Astrocyte of the spinal cord (primary cell): ENCODE measurements around the gene OSBPL3.
A peak's percentile ranks its signal among the peaks of the same experiment; 100 is the strongest.

Experiments used
- DNase-seq: peaks from one replicate; pipeline ENCODE4 v3.0.0; 2011; ENCODE audit warnings: low read depth, low spot score
- H3K4me3 ChIP-seq: 2 replicates; pipeline ENCODE4 v1.5.1; 2011; ENCODE audit warnings: low read depth, mild to moderate bottlenecking, low read length, moderate library complexity
- CTCF ChIP-seq: IDR thresholded peaks from 2 replicates; pipeline ENCODE4 v1.5.1; 2012; ENCODE audit warnings: low read depth, mild to moderate bottlenecking, low read length, inconsistent platforms
- in situ Hi-C: cut with HindIII; loops from 2 replicates; pipeline ENCODE4 v1.10.0; 2017; ENCODE audit warnings: low sequenced_read_pairs

Gene OSBPL3

GRCh38 chr7:24898691-24899090, 81.3 kb downstream of the OSBPL3 start:
- H3K4me3 ChIP-seq, result no peak overlapping the region
- TF ChIP-seq CTCF, result no peak
- peak; percentile 59 for DNase-seq
- in situ Hi-C loops, result no loop called here

- no peak overlapping the region for H3K4me3 ChIP-seq
- no peak for DNase-seq
- TF ChIP-seq CTCF, result no peak
- in situ Hi-C loops, result no loop called here
Measured at GRCh38 chr7:24896031-24896501, 83.9 kb downstream of the OSBPL3 start.

- in situ Hi-C loops, result no loop called here
- no peak for DNase-seq
- TF ChIP-seq CTCF, result peak; percentile 57
- H3K4me3 ChIP-seq, result no peak overlapping the region
Measured at GRCh38 chr7:24894429-24895221, 85.4 kb downstream of the OSBPL3 start.

- H3K4me3 ChIP-seq, result no peak overlapping the region
- no peak for DNase-seq
- no peak for TF ChIP-seq CTCF
- in situ Hi-C loops, result no loop called here
Measured at GRCh38 chr7:24891311-24891735, 88.7 kb downstream of the OSBPL3 start.

GRCh38 chr7:24889611-24890010, 90.4 kb downstream of the OSBPL3 start:
- in situ Hi-C loops, result no loop called here
- H3K4me3 ChIP-seq, result no peak overlapping the region
- TF ChIP-seq CTCF, result no peak
- DNase-seq, result no peak

GRCh38 chr7:24888653-24889052, 91.3 kb downstream of the OSBPL3 start:
- TF ChIP-seq CTCF, result no peak
- H3K4me3 ChIP-seq, result no peak overlapping the region
- in situ Hi-C loops, result no loop called here
- no peak for DNase-seq
